ENCODE measurements around the gene PLEKHM3. TPM values are rescaled to one million over a fixed set of nuclear protein-coding genes. Genes with fewer than 3 reads are reported as not detected.

Gene PLEKHM3
- total RNA-seq, 1 experiment from 2014 or later = 2.5 TPM

- no TSS peak for BruUV-seq (replicated peaks)
- TF ChIP-seq POLR2AphosphoS5 (IDR thresholded peaks at IDR 0.05; ENCODE audit: low read depth, low read length) (no peak), SIN3A (IDR thresholded peaks at IDR 0.05; ENCODE audit: borderline replicate concordance, insufficient read depth, low read depth, low read length) (no peak), TCF7L2 (IDR thresholded peaks at IDR 0.05; ENCODE audit: low read depth, low read length) (no peak), CTCF (IDR thresholded peaks at IDR 0.05) (no peak), REST (IDR thresholded peaks at IDR 0.05; ENCODE audit: insufficient read depth in 1 of 2, low read depth in 2 of 2, low read length in 1 of 2) (no peak)
- POLR2A ChIA-PET = no interaction called here
- ATAC-seq = no peak
- H3K36me3 ChIP-seq (ENCODE audit: control insufficient read depth, insufficient read depth, low read length) = no peaks in the 10 kb centered on the region
- H3K4me3 ChIP-seq (ENCODE audit: low read depth in 2 of 2, low read length in 2 of 2) = no peak overlapping the region
- CTCF ChIA-PET = no interaction called here
- H3K27me3 ChIP-seq (ENCODE audit: control insufficient read depth, insufficient read depth, low read length) = no peaks in the 10 kb centered on the region
- in situ Hi-C loops (cut with HindIII; ENCODE audit: low pct_unique_long_range_greater_than_20kb, low sequenced_read_pairs) = no loop called here
- peaks cover 8% of the 10 kb centered on the region for H3K4me1 ChIP-seq (ENCODE audit: control insufficient read depth, insufficient read depth, low read length)
- no peaks in the 10 kb centered on the region for H3K9me3 ChIP-seq (ENCODE audit: control insufficient read depth, insufficient read depth, low read depth, low read length)
- intact Hi-C loops (cut with micrococcal nuclease; ENCODE audit: unreplicated experiment) = no loop called here
- no peak overlapping the region for H3K27ac ChIP-seq (ENCODE audit: low read length)
- DNase-seq (ENCODE audit: low read depth, low spot score) = no peak
These were observed 127.6 kb downstream of the PLEKHM3 start for GRCh38 chr2:207897541-207898353.

GRCh38 chr2:207896525-207897285, 128.6 kb downstream of the PLEKHM3 start:
- Histone ChIP-seq H3K27ac (ENCODE audit: low read length) (no peak overlapping the region), H3K36me3 (ENCODE audit: control insufficient read depth, insufficient read depth, low read length) (no peaks in the 10 kb centered on the region), H3K27me3 (ENCODE audit: control insufficient read depth, insufficient read depth, low read length) (no peaks in the 10 kb centered on the region), H3K9me3 (ENCODE audit: control insufficient read depth, insufficient read depth, low read depth, low read length) (no peaks in the 10 kb centered on the region), H3K4me1 (ENCODE audit: control insufficient read depth, insufficient read depth, low read length) (peaks cover 8% of the 10 kb centered on the region), H3K4me3 (ENCODE audit: low read depth in 2 of 2, low read length in 2 of 2) (no peak overlapping the region)
- intact Hi-C loops (cut with micrococcal nuclease; ENCODE audit: unreplicated experiment) = no loop called here
- in situ Hi-C loops (cut with HindIII; ENCODE audit: low pct_unique_long_range_greater_than_20kb, low sequenced_read_pairs) = no loop called here
- no TSS peak for BruUV-seq (replicated peaks)
- no peak for DNase-seq (ENCODE audit: low read depth, low spot score)
- ATAC-seq = peak; percentile 89
- TF ChIP-seq TCF7L2 (IDR thresholded peaks at IDR 0.05; ENCODE audit: low read depth, low read length) = no peak
- no peak for TF ChIP-seq SIN3A (IDR thresholded peaks at IDR 0.05; ENCODE audit: borderline replicate concordance, insufficient read depth, low read depth, low read length)
- no peak for TF ChIP-seq REST (IDR thresholded peaks at IDR 0.05; ENCODE audit: insufficient read depth in 1 of 2, low read depth in 2 of 2, low read length in 1 of 2)
- TF ChIP-seq CTCF (IDR thresholded peaks at IDR 0.05) = peak; percentile 34; the same call in 1 of the 2 replicates
- TF ChIP-seq POLR2AphosphoS5 (IDR thresholded peaks at IDR 0.05; ENCODE audit: low read depth, low read length) = no peak
- ChIA-PET POLR2A (no interaction called here), CTCF (no interaction called here)

All from Panc1 (cell line).